Mucosa of rectum (tissue), 2 donors: ENCODE data around the gene ATP7B.
A peak's percentile ranks its signal among the peaks of the same experiment; 100 is the strongest.

Source experiments
- H3K27ac ChIP-seq, 2 donors: one replicate each; pipeline ENCODE4 v1.7.0; 2013; ENCODE audit warnings: inconsistent platforms in 2 of 2, low read depth in 2 of 2, low read length in 2 of 2
- H3K27me3 ChIP-seq, 2 donors: one replicate each; pipeline ENCODE4 v1.7.0; 2013; ENCODE audit warnings: low read length in 2 of 2; ENCODE audit not compliant: control insufficient read depth in 2 of 2, insufficient read depth in 2 of 2
- H3K36me3 ChIP-seq, 2 donors: one replicate each; pipeline ENCODE4 v1.7.0; 2013; ENCODE audit warnings: low read length in 2 of 2; ENCODE audit not compliant: control insufficient read depth in 2 of 2, insufficient read depth in 2 of 2
- H3K4me1 ChIP-seq, 2 donors: one replicate each; pipeline ENCODE4 v1.7.0; 2013; ENCODE audit warnings: low read length in 2 of 2, mild to moderate bottlenecking in 1 of 2; ENCODE audit not compliant: control insufficient read depth in 2 of 2, insufficient read depth in 2 of 2
- H3K4me3 ChIP-seq, 2 donors: one replicate each; pipeline ENCODE4 v1.7.0; 2013; ENCODE audit warnings: low read length in 2 of 2
- H3K9ac ChIP-seq, 2 donors: one replicate each; pipeline ENCODE4 v1.7.0; 2013; ENCODE audit warnings: low read length in 2 of 2, low read depth in 1 of 2, mild to moderate bottlenecking in 1 of 2
- H3K9me3 ChIP-seq, 2 donors: one replicate each; pipeline ENCODE4 v1.7.0; 2013; ENCODE audit warnings: low read length in 2 of 2; ENCODE audit not compliant: control insufficient read depth in 2 of 2
- donor health status: healthy.
- donor health status: Normal muscosa, but diverticular disease.

ATP7B gene

DNA sequence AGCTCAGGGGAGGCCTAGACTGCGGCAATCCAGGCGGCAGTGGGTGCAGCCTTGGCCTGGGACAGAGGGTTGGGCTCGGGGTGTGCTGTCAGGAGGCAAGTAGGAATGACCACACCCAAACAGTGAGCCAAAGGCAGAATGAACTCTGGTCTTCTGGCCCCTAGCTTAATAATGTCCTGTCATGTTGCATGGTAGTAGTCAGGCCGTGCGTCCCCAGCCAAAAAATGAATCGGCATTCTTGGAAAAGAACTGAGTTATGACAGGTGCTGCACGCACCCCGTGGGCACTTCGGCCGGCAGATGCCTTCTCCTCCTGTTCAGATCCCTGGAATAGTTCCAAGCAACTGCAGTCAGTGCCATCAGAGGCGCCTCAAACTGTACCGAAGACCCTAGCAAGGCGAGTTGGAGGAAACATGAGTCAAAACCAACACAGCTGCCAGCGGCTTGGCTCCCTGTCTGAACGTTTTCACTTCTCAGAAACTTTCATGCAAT lies 55.9 kb downstream of the ATP7B start:
- Histone ChIP-seq H3K4me1 (peaks cover 42 to 54% of the 10 kb centered on the region in 2 donors), H3K36me3 (no peaks in the 10 kb centered on the region), H3K9me3 (no peaks in the 10 kb centered on the region), H3K27me3 (no peaks in the 10 kb centered on the region), H3K9ac (peak overlapping the region; percentile 49 to 50), H3K4me3 (no peak overlapping the region), H3K27ac (peak overlapping the region; percentile 77 to 81)

DNA sequence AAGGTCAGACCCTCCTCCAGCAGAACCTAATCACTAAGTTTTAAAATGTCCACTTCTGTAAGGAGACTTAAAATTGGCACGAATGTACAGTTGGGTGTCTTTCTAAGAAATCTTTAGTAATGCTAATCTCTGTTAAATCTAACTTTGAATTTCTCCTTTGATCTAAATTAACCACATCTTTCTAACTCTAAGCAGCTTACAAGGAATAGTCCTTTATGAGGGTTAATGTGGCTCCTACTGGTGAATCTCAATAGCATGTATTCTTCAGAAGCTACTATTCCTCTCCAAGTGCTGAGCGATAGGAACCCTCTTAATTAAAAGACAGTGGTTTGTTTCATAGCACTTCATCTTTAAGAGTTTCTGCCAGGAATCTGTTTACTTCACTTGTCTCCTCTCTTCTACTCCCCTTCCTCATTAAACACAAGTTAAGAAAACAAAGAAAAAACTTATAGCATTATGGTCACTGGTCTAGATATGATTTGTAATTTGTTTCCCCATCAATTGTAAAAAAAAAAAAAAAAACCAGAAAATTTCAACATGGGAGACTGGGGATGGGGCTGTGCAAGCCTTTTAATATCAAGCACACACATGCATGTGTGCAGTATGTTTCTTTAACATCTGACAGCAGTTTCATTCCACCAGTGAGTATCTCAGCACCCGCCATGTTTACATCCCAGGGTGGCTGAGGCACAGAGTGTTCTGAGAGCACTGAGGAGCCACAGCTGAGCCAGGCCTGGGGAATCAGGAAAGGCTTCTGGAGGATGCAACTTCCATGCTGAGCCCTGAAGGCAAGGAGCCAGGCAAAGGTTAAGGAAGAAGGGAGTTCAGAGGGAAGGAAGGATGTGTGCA lies 57.7 kb downstream of the ATP7B start:
- H3K9ac ChIP-seq = no peak overlapping the region
- H3K27ac ChIP-seq = no peak overlapping the region
- no peak overlapping the region for H3K4me3 ChIP-seq
- H3K9me3 ChIP-seq = no peaks in the 10 kb centered on the region
- H3K4me1 ChIP-seq = peaks cover 27 to 37% of the 10 kb centered on the region in 2 donors
- no peaks in the 10 kb centered on the region for H3K36me3 ChIP-seq
- no peaks in the 10 kb centered on the region for H3K27me3 ChIP-seq

DNA sequence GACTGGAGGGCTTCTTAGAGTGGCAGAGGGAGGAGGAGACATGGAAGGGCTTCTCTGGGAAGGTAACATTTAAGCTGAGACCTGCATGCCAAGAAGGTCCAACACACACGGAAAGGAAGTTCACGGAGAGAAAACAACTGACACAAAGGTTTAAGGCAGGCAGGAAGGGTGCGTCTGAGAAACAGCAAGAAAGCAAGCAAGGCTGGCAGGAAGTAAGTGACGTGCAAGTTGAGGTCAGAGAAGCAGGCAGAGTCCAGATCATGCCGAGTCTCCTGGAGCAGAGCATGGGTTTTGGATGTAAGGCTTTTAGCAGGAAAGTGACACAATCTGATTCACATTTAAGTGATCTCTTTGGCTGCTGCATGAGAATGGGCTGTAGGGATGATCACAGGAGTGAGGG lies 60.5 kb downstream of the ATP7B start:
- Histone ChIP-seq H3K4me3 (no peak overlapping the region), H3K9ac (no peak overlapping the region), H3K36me3 (peaks cover 0 to 2% of the 10 kb centered on the region in 2 donors), H3K27me3 (no peaks in the 10 kb centered on the region), H3K9me3 (no peaks in the 10 kb centered on the region), H3K27ac (no peak overlapping the region), H3K4me1 (peaks cover 11 to 12% of the 10 kb centered on the region in 2 donors)

DNA sequence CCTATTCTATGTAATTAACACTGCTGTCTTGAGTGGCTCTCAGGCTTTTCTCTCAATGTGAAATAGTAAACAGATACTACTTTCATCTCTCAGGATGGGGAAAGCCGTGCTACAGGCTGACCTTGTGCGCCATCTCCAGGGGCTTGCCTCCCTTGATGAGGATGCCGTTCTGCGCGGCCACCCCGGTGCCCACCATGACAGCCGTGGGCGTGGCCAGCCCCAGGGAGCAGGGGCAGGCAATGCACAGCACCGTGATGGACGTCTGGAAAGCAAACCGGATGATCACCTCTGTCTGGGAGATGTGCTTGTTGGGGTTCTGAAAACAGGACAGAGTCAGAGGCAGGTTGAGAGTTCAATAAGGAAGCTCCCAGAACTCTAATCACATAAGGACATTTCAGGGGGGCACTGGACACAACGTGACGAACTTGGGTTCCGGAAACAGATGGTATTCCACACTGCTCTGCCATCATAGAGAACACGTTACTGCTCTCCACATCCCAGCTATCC lies 65.0 kb downstream of the ATP7B start:
- no peak overlapping the region for H3K9ac ChIP-seq
- no peak overlapping the region for H3K27ac ChIP-seq
- H3K27me3 ChIP-seq = no peaks in the 10 kb centered on the region
- peaks cover 0 to 3% of the 10 kb centered on the region in 2 donors for H3K36me3 ChIP-seq
- H3K4me1 ChIP-seq = peaks cover 20 to 24% of the 10 kb centered on the region in 2 donors
- H3K9me3 ChIP-seq = no peaks in the 10 kb centered on the region
- H3K4me3 ChIP-seq = no peak overlapping the region

DNA sequence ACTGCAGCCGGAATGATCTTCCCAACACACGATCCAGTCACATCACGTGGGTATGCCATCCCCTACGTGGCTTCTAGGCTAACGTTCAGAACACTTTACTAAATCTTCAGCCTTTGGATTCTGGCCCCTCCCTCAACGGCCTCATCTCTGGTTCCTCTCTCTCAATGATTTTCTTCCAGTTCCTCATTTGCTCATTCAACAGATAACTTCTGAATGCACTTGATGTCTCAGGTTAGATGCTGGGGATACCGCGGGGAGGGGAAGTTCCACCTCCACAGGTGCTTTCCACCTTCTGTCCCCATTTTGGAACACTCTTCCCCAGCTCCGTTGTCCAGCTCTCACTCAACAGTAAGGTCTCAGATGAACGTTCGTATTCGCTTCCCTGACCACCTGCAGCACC lies 66.1 kb downstream of the ATP7B start:
- Histone ChIP-seq H3K36me3 (peaks cover 0 to 3% of the 10 kb centered on the region in 2 donors), H3K27me3 (no peaks in the 10 kb centered on the region), H3K9ac (no peak overlapping the region), H3K9me3 (no peaks in the 10 kb centered on the region), H3K27ac (no peak overlapping the region), H3K4me1 (peaks cover 20 to 24% of the 10 kb centered on the region in 2 donors), H3K4me3 (no peak overlapping the region)

DNA sequence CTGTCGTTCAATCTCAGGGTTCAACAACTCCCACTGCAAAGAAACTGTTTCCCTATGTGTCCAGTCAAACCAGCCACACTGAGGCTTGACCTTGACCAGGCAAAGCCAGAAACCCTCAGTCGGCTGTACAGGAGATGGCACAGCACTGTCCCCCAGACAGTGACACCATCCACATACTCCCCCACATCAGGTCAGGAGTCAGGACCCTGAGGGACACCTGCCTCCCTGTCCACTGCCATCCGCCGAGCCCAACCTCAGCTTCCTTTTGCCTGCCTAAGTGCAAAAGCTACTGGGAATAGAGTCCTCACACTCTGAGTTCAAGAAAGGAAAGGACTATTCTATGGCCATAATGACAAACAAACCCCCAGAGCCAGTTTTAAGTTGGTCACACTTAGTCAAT lies 66.8 kb downstream of the ATP7B start:
- Histone ChIP-seq H3K36me3 (peaks cover 0 to 3% of the 10 kb centered on the region in 2 donors), H3K9me3 (no peaks in the 10 kb centered on the region)

DNA sequence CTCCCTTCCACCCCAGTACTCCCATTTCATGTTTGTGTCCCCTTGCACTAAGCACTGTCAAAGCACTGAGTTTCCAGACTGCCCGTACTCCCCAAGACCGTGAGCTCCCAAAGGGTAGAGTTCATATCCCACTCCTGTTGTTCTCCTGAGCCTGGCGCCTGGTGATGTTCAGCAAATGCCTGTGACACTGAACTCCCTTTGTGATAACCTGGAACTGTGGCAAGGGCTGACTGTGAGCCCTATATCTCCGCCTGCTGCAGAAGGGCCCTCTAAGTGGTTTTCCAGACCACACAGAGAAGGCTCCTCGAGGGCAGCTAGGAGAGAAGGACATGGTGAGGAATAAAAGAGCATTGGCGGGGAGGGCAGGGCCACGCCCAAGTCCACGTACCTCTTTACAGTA lies 67.5 kb downstream of the ATP7B start:
- Histone ChIP-seq H3K36me3 (peaks cover 0 to 5% of the 10 kb centered on the region in 2 donors), H3K27me3 (no peaks in the 10 kb centered on the region), H3K9me3 (no peaks in the 10 kb centered on the region), H3K27ac (no peak overlapping the region), H3K9ac (no peak overlapping the region), H3K4me3 (no peak overlapping the region), H3K4me1 (peaks cover 20 to 24% of the 10 kb centered on the region in 2 donors)

More for the DNA sequence above, 66.8 kb downstream of the ATP7B start:
- Histone ChIP-seq H3K27ac (no peak overlapping the region), H3K4me3 (no peak overlapping the region), H3K4me1 (peaks cover 20 to 24% of the 10 kb centered on the region in 2 donors), H3K27me3 (no peaks in the 10 kb centered on the region), H3K9ac (no peak overlapping the region)

DNA sequence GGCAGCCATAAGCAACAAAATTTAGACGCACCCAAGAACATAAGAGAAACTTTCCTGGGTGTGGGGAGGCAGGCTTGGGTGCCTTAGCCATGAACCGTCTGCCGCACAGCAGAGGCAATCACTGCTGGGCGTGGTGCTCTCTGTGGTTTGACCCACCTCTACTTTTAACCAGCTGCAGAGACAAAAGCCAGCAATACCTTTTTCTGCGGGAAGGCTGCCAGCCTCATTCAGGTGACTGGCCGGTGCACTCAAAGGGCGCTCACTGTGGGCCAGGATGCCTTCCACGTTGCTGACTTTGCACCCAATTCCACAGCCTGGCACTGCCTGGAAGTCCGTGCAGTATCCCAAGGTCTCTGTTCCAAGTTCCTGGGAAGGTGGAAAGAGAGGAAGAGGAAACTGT lies 69.1 kb downstream of the ATP7B start:
- Histone ChIP-seq H3K27me3 (no peaks in the 10 kb centered on the region), H3K9ac (peak overlapping the region; percentile 50 to 58), H3K9me3 (no peaks in the 10 kb centered on the region), H3K27ac (peak overlapping the region; percentile 86 to 90), H3K4me3 (peak overlapping the region; percentile 55 to 66), H3K4me1 (peaks cover 20 to 24% of the 10 kb centered on the region in 2 donors), H3K36me3 (peaks cover 2 to 5% of the 10 kb centered on the region in 2 donors)

DNA sequence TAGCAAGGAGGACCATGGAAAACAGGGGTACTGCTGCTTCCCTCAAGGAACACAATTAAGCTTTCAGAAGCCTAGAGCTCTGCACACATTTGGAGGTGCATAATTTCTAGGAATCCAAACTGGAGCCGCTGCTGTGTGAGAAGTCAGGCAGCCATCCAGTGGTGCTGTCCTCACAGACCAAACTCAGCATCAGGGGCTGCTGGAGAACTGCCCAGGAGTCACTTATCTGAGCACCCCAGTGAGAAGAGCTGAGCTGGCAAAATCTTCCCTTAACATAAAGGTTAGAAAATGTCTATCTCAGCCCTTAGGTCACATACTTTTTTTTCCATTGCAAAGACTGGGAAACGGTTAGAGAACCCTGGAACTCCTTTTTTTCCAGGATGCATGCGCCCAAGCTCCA lies 72.8 kb downstream of the ATP7B start:
- no peaks in the 10 kb centered on the region for H3K27me3 ChIP-seq
- peaks cover 9 to 12% of the 10 kb centered on the region in 2 donors for H3K36me3 ChIP-seq
- no peak overlapping the region for H3K9ac ChIP-seq
- no peaks in the 10 kb centered on the region for H3K9me3 ChIP-seq
- no peak overlapping the region for H3K27ac ChIP-seq
- peaks cover 15 to 18% of the 10 kb centered on the region in 2 donors for H3K4me1 ChIP-seq
- H3K4me3 ChIP-seq = no peak overlapping the region
